Neural progenitor cell (in vitro differentiated cells): ENCODE measurements around the gene RIC8B.

ENCODE experiments used
- EZH2 ChIP-seq: fragments of 200-600 bp; sonication (generic); IDR thresholded peaks from 2 replicates; pipeline ENCODE4 v1.6.1; 2017; ENCODE audit warnings: antibody characterized with exemption, mild to moderate bottlenecking, moderate library complexity
- TF ChIP-seq, protein P1 (sequence below): fragments of 200-600 bp; sonication (generic); IDR thresholded peaks from 2 replicates; pipeline ENCODE4 v1.5.1; 2017; ENCODE audit warnings: antibody characterized with exemption, mild to moderate bottlenecking

GRCh38 chr12:106837782-106838181 lies 63.3 kb downstream of the RIC8B start:
- no peak for TF ChIP-seq EZH2
- TF ChIP-seq, protein P1, sequence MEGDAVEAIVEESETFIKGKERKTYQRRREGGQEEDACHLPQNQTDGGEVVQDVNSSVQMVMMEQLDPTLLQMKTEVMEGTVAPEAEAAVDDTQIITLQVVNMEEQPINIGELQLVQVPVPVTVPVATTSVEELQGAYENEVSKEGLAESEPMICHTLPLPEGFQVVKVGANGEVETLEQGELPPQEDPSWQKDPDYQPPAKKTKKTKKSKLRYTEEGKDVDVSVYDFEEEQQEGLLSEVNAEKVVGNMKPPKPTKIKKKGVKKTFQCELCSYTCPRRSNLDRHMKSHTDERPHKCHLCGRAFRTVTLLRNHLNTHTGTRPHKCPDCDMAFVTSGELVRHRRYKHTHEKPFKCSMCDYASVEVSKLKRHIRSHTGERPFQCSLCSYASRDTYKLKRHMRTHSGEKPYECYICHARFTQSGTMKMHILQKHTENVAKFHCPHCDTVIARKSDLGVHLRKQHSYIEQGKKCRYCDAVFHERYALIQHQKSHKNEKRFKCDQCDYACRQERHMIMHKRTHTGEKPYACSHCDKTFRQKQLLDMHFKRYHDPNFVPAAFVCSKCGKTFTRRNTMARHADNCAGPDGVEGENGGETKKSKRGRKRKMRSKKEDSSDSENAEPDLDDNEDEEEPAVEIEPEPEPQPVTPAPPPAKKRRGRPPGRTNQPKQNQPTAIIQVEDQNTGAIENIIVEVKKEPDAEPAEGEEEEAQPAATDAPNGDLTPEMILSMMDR: no peak
